Astrocyte (in vitro differentiated cells and primary cell): Measurements from ENCODE around the gene P2RY13.

ENCODE experiments used
- EZH2 ChIP-seq: IDR thresholded peaks from 2 replicates; pipeline ENCODE4 v1.6.1; 2012; ENCODE audit warnings: mild to moderate bottlenecking, low read length, inconsistent platforms; ENCODE audit not compliant: insufficient read depth
- TF ChIP-seq, protein P1 (sequence below): IDR thresholded peaks from 2 replicates; pipeline ENCODE4 v1.5.1; 2011; ENCODE audit warnings: low read depth, mild to moderate bottlenecking, inconsistent platforms, low read length, moderate library complexity; ENCODE audit not compliant: insufficient read depth

DNA sequence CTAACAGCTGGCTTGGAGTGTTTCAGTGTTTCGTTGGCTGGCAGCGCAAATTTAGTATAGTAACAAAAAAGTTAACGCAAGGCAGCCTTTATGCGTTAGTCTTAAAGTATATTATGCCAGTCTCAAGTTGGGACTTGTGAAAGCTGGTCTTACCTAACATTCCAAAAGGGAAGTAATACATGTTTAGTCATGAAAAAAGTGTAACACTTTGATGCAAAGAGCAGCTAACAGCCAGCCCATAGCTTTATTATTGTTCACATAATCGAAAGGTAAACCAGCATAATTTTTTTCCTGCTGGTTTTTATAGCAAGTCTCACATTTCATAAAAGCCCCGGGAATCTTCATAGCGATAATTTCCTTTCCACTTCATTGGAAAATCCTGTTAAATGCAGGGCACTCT lies 10.4 kb downstream of the P2RY13 start:
- TF ChIP-seq, protein P1, sequence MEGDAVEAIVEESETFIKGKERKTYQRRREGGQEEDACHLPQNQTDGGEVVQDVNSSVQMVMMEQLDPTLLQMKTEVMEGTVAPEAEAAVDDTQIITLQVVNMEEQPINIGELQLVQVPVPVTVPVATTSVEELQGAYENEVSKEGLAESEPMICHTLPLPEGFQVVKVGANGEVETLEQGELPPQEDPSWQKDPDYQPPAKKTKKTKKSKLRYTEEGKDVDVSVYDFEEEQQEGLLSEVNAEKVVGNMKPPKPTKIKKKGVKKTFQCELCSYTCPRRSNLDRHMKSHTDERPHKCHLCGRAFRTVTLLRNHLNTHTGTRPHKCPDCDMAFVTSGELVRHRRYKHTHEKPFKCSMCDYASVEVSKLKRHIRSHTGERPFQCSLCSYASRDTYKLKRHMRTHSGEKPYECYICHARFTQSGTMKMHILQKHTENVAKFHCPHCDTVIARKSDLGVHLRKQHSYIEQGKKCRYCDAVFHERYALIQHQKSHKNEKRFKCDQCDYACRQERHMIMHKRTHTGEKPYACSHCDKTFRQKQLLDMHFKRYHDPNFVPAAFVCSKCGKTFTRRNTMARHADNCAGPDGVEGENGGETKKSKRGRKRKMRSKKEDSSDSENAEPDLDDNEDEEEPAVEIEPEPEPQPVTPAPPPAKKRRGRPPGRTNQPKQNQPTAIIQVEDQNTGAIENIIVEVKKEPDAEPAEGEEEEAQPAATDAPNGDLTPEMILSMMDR, result no peak
- TF ChIP-seq EZH2, result no peak
